SK-N-SH (cell line): Measurements from ENCODE around the gene ATP2B2. TPM values are rescaled to one million over a fixed set of nuclear protein-coding genes. Genes with fewer than 3 reads are reported as not detected.
A peak's percentile ranks its signal among the peaks of the same experiment; 100 is the strongest.

Experiments
- CTCF ChIA-PET: fragments of 300-600, 350-600 bp; formaldehyde crosslinking; extraction: SDS; loops from one replicate; lab custom pipeline; 2021; lab: Yijun Ruan, JAX
- POLR2A ChIA-PET: fragments of 350-600 bp; sonication (Branson Sonifier 250); formaldehyde crosslinking; extraction: SDS; loops from one replicate; lab custom pipeline; 2020; ENCODE audit warnings: antibody characterized with exemption, inconsistent platforms; lab: Yijun Ruan, JAX
- DNase-seq: peaks from one replicate; pipeline ENCODE4 v3.0.0; 2012
- H2AFZ ChIP-seq: fragments of 200-600 bp; sonication (generic); 2 replicates; pipeline ENCODE4 v1.8.1; 2016; ENCODE audit warnings: antibody characterized with exemption, mild to moderate bottlenecking, low read depth
- H3F3A ChIP-seq: fragments of 200-600 bp; sonication (generic); replicated peaks from 2 replicates; pipeline ENCODE3; 2016; ENCODE audit warnings: antibody characterized with exemption, mild to moderate bottlenecking; ENCODE audit not compliant: insufficient read depth
- H3K27ac ChIP-seq, 2 experiments: fragments of 200-500 bp in 1 of 2; fragments of 200-600 bp in 1 of 2; sonication (Bioruptor generic) in 1 of 2; sonication (generic), shearing (Covaris generic) in 1 of 2; 2 replicates each; pipeline versions ENCODE4 v1.5.1 to v1.6.1; 2014 to 2016; ENCODE audit warnings: low read depth in 2 of 2, inconsistent platforms in 1 of 2, low read length in 1 of 2, mild to moderate bottlenecking in 1 of 2, mixed read lengths in 1 of 2
- H3K27me3 ChIP-seq: fragments of 200-600 bp; sonication (generic), shearing (Covaris generic); 2 replicates; pipeline ENCODE4 v1.6.1; 2016; ENCODE audit warnings: mixed run types; ENCODE audit not compliant: insufficient read depth
- H3K36me3 ChIP-seq, 2 experiments: fragments of 200-500 bp in 1 of 2; fragments of 200-600 bp in 1 of 2; sonication (Bioruptor generic) in 1 of 2; sonication (generic) in 1 of 2; replicated peaks in 1 of 2; 2 replicates each; pipeline versions ENCODE3 to v1.5.1; 2014 to 2016; ENCODE audit warnings: low read length in 1 of 2, mild to moderate bottlenecking in 1 of 2; ENCODE audit not compliant: insufficient read depth in 2 of 2, control insufficient read depth in 1 of 2
- H3K4me1 ChIP-seq, 2 experiments: fragments of 200-500 bp in 1 of 2; fragments of 200-600 bp in 1 of 2; sonication (Bioruptor generic) in 1 of 2; sonication (generic), shearing (Covaris generic) in 1 of 2; 2 replicates each; pipeline versions ENCODE4 v1.5.1 to v1.6.1; 2014 to 2016; ENCODE audit warnings: low read depth in 1 of 2, low read length in 1 of 2, mixed run types in 1 of 2; ENCODE audit not compliant: insufficient read depth in 2 of 2, control insufficient read depth in 1 of 2
- H3K4me2 ChIP-seq: fragments of 200-600 bp; sonication (generic), shearing (Covaris generic); 2 replicates; pipeline ENCODE4 v1.6.1; 2017; ENCODE audit warnings: mixed run types
- H3K4me3 ChIP-seq, 2 experiments: fragments of 200-500 bp in 1 of 2; fragments of 200-600 bp in 1 of 2; sonication (Bioruptor generic) in 1 of 2; sonication (generic), shearing (Covaris generic) in 1 of 2; 2 replicates each; pipeline versions ENCODE4 v1.5.1 to v1.8.1; 2014 to 2016; ENCODE audit warnings: low read depth in 2 of 2, inconsistent platforms in 1 of 2, low read length in 1 of 2, mild to moderate bottlenecking in 1 of 2, mixed read lengths in 1 of 2, moderate library complexity in 1 of 2
- H3K79me2 ChIP-seq: fragments of 200-600 bp; sonication (generic); 2 replicates; pipeline ENCODE4 v1.8.1; 2017; ENCODE audit warnings: mild to moderate bottlenecking; ENCODE audit not compliant: insufficient read depth
- H3K9ac ChIP-seq: fragments of 200-600 bp; sonication (generic); 2 replicates; pipeline ENCODE4 v1.6.1; 2017; ENCODE audit warnings: mixed run types
- H3K9me2 ChIP-seq: fragments of 200-600 bp; sonication (generic); 2 replicates; pipeline ENCODE4 v1.6.1; 2017; ENCODE audit warnings: mixed run types
- H3K9me3 ChIP-seq: fragments of 200-600 bp; sonication (generic); 2 replicates; pipeline ENCODE4 v1.6.1; 2017; ENCODE audit warnings: mixed run types, mild to moderate bottlenecking, moderate library complexity
- H4K20me1 ChIP-seq: fragments of 200-600 bp; sonication (generic); 2 replicates; pipeline ENCODE4 v1.6.1; 2017; ENCODE audit warnings: mild to moderate bottlenecking, mixed run types; ENCODE audit not compliant: insufficient read depth
- CHD2 ChIP-seq: fragments of 150-350 bp; IDR thresholded peaks from 2 replicates; pipeline ENCODE4 v1.6.1; 2018; ENCODE audit warnings: low read length; ENCODE audit not compliant: partially characterized antibody
- EZH2phosphoT487 ChIP-seq: fragments of 200-600 bp; sonication (generic); IDR thresholded peaks from 2 replicates; pipeline ENCODE4 v1.6.1; 2017; ENCODE audit warnings: low read depth, mixed run types, mild to moderate bottlenecking, antibody characterized with exemption, moderate library complexity, borderline replicate concordance
- GABPA ChIP-seq: IDR thresholded peaks from 2 replicates; pipeline ENCODE4 v1.4.0; 2012; ENCODE audit warnings: low read depth, mild to moderate bottlenecking
- JUND ChIP-seq: IDR thresholded peaks from 2 replicates; pipeline ENCODE4 v1.4.0; 2012
- MEF2A ChIP-seq: IDR thresholded peaks from 2 replicates; pipeline ENCODE4 v1.4.0; 2012; ENCODE audit warnings: low read depth, borderline replicate concordance
- MXI1 ChIP-seq: IDR thresholded peaks from 2 replicates; pipeline ENCODE4 v1.6.1; 2012; ENCODE audit warnings: mild to moderate bottlenecking, low read depth, low read length, improper control_type of control experiment
- NFIC ChIP-seq: IDR thresholded peaks from 2 replicates; pipeline ENCODE4 v1.4.0; 2012; ENCODE audit warnings: borderline replicate concordance
- NRF1 ChIP-seq: IDR thresholded peaks from 2 replicates; pipeline ENCODE4 v1.6.1; 2012; ENCODE audit warnings: low read depth, mild to moderate bottlenecking, low read length
- PBX3 ChIP-seq: IDR thresholded peaks from 2 replicates; pipeline ENCODE4; 2012
- POLR2AphosphoS5 ChIP-seq: IDR thresholded peaks from 2 replicates; pipeline ENCODE4 v1.6.1; 2012; ENCODE audit warnings: low read depth, low read length
- RAD21 ChIP-seq: IDR thresholded peaks from 2 replicates; pipeline ENCODE4 v1.6.1; 2012; ENCODE audit warnings: mild to moderate bottlenecking, low read length
- RCOR1 ChIP-seq: fragments of 150-350 bp; IDR thresholded peaks from 2 replicates; pipeline ENCODE4 v1.6.1; 2017; ENCODE audit warnings: antibody characterized with exemption, low read length
- REST ChIP-seq: IDR thresholded peaks from 2 replicates; pipeline ENCODE4 v1.6.1; 2012; ENCODE audit warnings: mild to moderate bottlenecking, low read depth, low read length, moderate library complexity
- RFX5 ChIP-seq: IDR thresholded peaks from 2 replicates; pipeline ENCODE4 v1.6.1; 2012; ENCODE audit warnings: mild to moderate bottlenecking, improper control_type of control experiment, low read length
- RXRA ChIP-seq: IDR thresholded peaks from 2 replicates; pipeline ENCODE4 v1.4.0; 2012; ENCODE audit warnings: low read depth, mild to moderate bottlenecking, borderline replicate concordance
- SIN3A ChIP-seq: IDR thresholded peaks from 2 replicates; pipeline ENCODE4 v1.6.1; 2012; ENCODE audit warnings: low read depth, mild to moderate bottlenecking, low read length, moderate library complexity, borderline replicate concordance
- SMC3 ChIP-seq: IDR thresholded peaks from 2 replicates; pipeline ENCODE4 v1.6.1; 2012; ENCODE audit warnings: low read depth, low read length, improper control_type of control experiment
- WGBS: methylation state at CpG from one replicate; pipeline ENCODE4 v1.1.6; 2017; ENCODE audit warnings: low lambda C conversion rate; 5-methylcytosine and 5-hydroxymethylcytosine counted together
- polyA plus RNA-seq, 3 experiments: library from polyadenylated mRNA; depleted of rRNA; stranded (reverse); fragments of >200 nt; gene quantifications; 2 replicates each; pipeline ENCODE4 v1.2.3, GENCODE V29; 2012

ATP2B2 gene
- polyA plus RNA-seq, 1 of the 3 experiments (the other 2 are of a cell fraction): 0.15 TPM

GRCh38 chr3:10496121-10496863 is 9.1 kb downstream of the ATP2B2 start (continued):
- TF ChIP-seq RAD21 (no peak), NFIC (no peak), SMC3 (no peak)

GRCh38 chr3:10495614-10496013 is 9.8 kb downstream of the ATP2B2 start:
- H3K27me3 ChIP-seq: peaks cover 8% of the 10 kb centered on the region; the same call in 1 of the 2 replicates
- CTCF ChIA-PET: interaction anchor here (0.9 to 1.4 kb wide), 3 partner anchors 9 to 243 kb away, joined by 3 to 6 read pairs (median 5); no protein-coding TSS in a partner anchor
- no peak overlapping the region for H3K4me2 ChIP-seq
- TF ChIP-seq NRF1 (no peak), MXI1 (no peak), RXRA (no peak), MEF2A (no peak), SIN3A (no peak), PBX3 (no peak), GABPA (no peak), EZH2phosphoT487 (no peak)
- no peak for DNase-seq
- POLR2A ChIA-PET: no interaction called here
- no peak overlapping the region for H3K4me3 ChIP-seq
- no peak overlapping the region for H3K27ac ChIP-seq
- no peaks in the 10 kb centered on the region for H4K20me1 ChIP-seq
- H3K36me3 ChIP-seq: no peaks in the 10 kb centered on the region
- no peaks in the 10 kb centered on the region for H3F3A ChIP-seq
- no peaks in the 10 kb centered on the region for H3K9me3 ChIP-seq
- H2AFZ ChIP-seq: no peak overlapping the region
- H3K9me2 ChIP-seq: no peaks in the 10 kb centered on the region
- WGBS: 40% methylated on average over 4 of the region's 5 CpGs
- H3K4me1 ChIP-seq: peaks cover 0 to 6% of the 10 kb centered on the region in 2 experiments; a peak in 1 of 4 replicates
- H3K9ac ChIP-seq: no peak overlapping the region
- H3K79me2 ChIP-seq: no peaks in the 10 kb centered on the region

- Histone ChIP-seq H3K9me3 (no peaks in the 10 kb centered on the region), H3K4me1 (peaks cover 0 to 6% of the 10 kb centered on the region in 2 experiments; a peak in 1 of 4 replicates), H3K27ac (no peak overlapping the region), H3K79me2 (no peaks in the 10 kb centered on the region), H3K36me3 (no peaks in the 10 kb centered on the region), H3K27me3 (peaks cover 8% of the 10 kb centered on the region; the same call in 1 of the 2 replicates), H3K4me3 (no peak overlapping the region), H3F3A (no peaks in the 10 kb centered on the region), H4K20me1 (no peaks in the 10 kb centered on the region), H3K9ac (no peak overlapping the region), H2AFZ (no peak overlapping the region), H3K9me2 (no peaks in the 10 kb centered on the region), H3K4me2 (no peak overlapping the region)
- TF ChIP-seq RFX5 (no peak), EZH2phosphoT487 (no peak), PBX3 (no peak), RCOR1 (no peak), JUND (no peak), POLR2AphosphoS5 (no peak), CHD2 (no peak), REST (peak; percentile 81; the same call in 1 of the 2 replicates)
- POLR2A ChIA-PET: no interaction called here
- CTCF ChIA-PET: interaction anchor here (0.9 kb wide), 1 partner anchor 151 kb away, joined by 3 read pairs; no protein-coding TSS in a partner anchor
- 7% methylated on average over 4 of the region's 4 CpGs for whole genome bisulfite sequencing
- DNase-seq: peak; percentile 44
Measured at GRCh38 chr3:10495003-10495402, 10.4 kb downstream of the ATP2B2 start.
